Renal pelvis (tissue), 4 donors: ENCODE measurements around the gene TM4SF20. TPM values are rescaled to one million over a fixed set of nuclear protein-coding genes. Genes with fewer than 3 reads are reported as not detected.
"Not testable (repeated sequence)": the region's sequence is repeated elsewhere in the genome, so short reads cannot be mapped to it uniquely, and the experiment has no call there.

Source experiments
- DNase-seq: peaks from one replicate; pipeline ENCODE4 v3.0.0-alpha.2; 2013
- polyA plus RNA-seq, 3 donors: library from polyadenylated mRNA; unstranded; fragments of 120-200 nt; gene quantifications; one replicate each; pipeline ENCODE4 v1.2.1, GENCODE V29; 2013; ENCODE audit not compliant: insufficient read length in 3 of 3

Gene TM4SF20
- polyA plus RNA-seq, 3 donors = 0.11 to 0.16 (median 0.16) TPM

DNA sequence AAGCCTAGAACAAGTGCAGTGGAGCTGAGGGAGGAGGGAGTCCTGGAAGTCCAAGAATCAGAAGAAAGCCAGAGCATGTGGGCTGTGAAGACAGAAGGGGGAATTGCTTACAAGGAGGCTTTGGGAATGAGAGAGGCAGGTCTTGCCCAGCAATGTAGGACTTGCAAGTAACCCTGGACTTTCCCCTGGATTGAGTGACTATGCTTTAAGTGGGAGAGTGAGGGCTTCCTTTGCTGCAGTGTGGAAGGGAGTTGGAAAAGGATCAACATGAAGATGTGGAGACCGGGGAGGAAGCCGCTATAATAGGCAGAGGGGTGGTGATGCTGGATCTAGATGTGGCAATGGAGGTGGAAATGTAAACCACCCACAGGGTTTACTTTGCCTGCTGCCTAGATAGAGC is 22.4 kb upstream of the TM4SF20 start:
- no peak for DNase-seq

DNA sequence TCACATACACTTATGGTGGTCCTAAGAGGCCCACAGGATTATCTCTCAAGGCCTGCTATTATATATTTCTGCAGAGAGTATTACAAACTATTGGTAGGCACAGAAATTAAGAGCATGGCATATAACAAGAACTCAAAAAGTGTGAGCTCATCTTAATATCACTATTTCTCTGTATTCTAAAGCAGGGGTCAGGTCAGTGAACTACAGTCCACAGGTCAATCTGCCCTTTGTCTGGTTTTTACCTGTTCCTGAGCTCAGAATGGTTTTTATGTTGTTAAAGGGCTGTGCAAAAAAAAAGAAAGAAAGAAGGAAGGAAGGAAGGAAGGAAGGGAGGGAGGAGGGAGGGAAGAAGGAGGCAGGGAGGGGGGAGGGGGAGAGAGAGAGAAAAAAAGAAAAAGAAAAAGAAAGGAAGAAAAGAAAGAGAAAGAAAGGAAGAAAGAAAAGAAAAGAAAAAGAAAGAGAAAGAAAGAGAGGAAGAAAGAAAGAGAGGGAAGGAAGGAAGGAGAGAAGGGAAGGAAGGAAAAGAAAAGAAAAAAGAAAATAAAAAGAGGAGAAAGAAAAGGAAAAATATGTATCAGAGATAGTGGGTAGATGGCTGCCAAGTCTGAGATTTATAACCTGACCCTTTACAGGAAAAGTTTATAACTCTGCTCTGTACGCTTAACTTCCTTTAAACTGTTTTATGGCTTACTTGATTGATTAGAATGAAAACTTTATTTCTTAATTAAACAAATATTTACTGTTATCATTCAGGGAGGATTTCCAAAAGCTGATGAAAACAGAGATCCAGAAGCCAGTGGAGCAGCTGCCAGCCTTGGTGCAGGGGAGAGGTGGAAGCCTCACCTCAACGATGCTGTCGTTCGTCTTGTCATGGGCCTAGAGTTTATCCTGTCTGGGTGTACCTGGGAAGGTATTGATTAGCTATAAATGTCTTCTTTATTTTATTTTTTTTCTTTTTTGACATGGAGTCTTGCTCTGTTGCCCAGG is 19.9 kb upstream of the TM4SF20 start:
- no peak for DNase-seq

DNA sequence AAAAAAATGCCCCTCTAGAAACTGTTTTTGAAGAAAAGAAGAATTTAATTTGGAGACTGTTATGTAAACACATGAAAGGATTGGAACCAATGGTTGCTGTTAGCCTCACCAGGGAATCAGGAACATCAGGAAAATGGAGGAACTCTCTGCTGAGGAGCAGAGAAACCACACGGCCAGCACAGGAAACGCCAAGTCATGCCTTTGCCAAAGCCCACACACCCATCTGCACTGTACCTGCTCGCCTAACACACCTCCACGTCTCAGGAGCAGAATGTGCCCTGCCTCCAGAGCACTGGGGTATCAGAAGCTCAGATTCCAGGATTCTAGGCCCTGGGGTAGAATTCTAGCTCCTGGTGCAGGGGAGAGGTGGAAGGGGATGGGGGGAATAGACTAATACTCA is 18.5 kb upstream of the TM4SF20 start:
- DNase-seq = no peak

DNA sequence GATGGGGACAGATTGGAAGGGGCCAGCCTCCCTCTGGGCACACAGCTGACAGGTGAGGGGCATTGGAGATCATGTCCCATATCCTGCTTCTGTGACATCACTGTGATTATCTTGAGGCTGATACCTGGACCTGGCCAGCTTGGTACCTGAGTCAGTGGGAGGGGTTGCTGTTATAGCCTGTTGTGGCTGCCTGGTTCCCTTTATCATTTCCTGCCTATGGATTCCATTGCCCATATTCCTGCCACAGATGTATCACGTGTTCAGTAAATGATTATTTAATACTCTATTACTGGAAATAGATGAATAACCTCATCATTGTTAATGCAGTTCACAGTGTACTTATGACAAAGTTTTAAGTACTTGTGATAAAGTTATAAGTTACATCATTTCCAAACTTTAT is 16.4 kb upstream of the TM4SF20 start:
- no peak for DNase-seq

DNA sequence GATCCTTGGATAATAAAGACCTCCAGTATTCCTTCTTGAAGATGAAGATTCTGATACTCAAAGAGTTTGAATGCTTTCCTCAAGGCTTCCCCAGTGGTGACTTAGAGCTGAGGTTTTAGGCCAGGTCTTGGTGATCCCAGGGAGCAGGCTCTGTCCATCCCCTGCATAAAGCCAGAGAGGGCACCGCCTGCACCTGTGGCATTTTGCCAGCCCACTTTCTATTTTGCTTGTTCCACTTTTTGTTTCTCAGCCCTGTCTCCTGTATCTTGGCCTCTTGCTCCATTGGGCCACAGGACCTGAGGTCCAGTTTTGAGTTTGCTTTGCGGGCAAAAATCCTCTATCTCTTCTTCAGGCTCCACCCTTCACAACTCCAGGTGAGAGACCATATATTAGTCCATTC is 15.3 kb upstream of the TM4SF20 start:
- DNase-seq = no peak

DNA sequence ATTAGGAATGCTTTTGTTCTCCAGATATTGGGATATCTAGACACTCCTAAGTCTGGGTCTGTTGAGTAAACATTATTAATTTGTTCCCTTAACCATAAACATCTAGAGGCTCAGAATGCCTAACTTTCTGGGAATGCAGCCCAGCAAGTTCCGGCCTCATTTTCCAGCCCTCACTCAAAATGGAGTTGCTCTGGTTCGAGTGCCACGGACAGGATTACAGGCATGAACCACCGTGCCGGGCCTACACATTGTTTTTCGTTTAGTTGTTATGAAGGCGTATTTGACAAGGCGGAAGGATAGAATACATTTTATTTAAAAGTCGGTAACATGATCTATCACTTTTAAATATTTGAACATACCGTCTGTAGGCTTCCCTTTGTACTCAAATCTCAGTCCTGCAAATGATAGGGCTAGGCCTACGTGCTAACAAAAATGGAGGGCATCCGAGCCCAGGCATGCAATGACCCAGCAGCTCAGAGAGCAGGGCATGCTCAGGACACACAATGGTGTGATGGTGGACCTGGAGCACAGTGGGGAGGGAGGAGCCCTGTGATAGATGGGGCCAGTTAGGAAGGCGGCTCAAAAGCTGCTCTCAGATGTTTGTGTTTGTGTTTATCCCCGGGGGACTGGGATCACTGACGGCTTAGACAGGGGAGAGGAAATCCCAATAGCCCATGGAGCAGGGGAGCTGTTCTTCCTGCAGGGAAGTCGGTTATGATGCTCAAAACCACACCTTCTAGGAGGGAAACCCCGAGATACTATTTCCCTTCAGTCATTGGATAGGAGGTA is 11.6 kb upstream of the TM4SF20 start:
- no peak for DNase-seq

DNA sequence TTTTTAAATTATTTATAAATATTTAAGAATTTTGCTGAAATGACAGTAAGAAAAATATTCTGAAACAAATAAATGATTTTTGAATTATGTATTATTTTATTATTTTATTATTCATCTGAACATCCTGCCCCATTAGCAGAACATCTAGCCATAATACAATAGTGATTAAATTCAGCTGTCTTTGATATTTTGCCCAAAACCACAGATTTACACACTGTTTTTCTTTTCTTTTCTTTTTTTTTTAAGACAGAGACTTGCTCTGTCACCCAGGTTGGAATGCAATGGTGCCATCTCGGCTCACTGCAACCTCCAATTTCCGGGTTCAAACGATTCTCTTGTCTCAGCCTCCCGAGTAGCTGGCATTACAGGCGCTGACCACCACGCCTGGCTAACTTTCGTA is 10.6 kb upstream of the TM4SF20 start:
- DNase-seq = no peak

DNA sequence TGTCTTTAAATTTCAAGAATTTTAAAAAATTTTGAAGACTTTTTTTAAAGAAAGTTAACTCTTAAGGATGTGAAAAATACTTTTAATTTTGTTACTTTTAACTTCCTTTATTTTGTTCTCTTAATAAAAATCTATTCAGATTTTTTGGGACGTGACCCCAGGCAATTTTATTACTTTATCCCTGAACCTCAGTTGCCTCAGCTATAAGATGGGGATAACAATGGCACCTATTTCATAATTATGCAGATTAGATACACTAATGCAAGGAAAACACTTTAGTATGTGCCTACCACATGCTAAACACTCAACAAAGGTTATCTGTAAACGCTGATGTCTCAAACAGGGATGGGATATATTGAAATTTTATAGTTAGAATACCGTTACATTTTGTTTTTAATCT is 10.1 kb upstream of the TM4SF20 start:
- no peak for DNase-seq

DNA sequence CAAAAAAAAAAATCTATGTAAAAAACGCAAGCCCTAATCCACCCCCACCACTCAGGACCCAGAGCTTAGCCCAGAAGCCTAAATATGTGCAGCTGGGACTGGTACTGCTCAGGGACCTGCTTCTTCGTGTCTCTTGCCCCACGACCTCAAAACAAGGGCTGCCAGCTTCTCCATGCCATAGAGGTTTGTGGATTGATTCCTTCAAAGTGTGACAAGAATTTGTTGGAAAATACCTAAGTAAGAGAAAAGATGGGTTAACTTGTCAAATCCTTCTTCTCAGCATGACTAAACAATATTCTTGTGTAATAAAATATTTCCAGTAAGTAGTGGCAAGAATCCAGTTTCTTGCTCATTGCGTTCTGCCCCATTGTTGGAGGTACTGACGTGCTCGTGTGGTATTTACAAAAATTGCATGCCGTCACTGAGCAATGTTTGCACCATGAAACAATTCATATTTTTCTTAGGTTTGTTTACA is 9.5 kb upstream of the TM4SF20 start:
- DNase-seq = no peak

DNA sequence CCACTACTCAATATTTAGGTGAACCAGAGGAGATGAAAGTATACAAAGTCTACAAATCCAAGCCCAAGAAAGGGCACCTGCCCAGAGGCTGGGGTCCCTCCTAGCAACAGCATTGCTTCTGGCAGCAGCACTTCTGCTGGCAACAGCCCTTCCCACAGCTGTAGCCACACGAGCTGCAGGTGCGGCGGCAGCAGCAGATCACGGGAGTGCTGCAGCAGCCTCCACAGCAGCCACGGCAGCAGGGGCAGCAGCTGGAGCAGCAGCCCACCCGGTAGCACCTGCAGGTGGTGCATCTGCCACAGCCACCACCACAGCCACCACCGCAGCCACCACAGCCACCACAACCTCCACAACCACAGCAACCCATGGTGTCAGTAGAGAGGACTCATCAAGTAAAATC is 8.5 kb upstream of the TM4SF20 start, which contains the start of gene SCYGR1:
Gene SCYGR1 (minus strand): TSS at position 367 of the 400 bp plus-strand sequence. CDS start 0 bp downstream, at position 367.
- not testable (repeated sequence) for DNase-seq

DNA sequence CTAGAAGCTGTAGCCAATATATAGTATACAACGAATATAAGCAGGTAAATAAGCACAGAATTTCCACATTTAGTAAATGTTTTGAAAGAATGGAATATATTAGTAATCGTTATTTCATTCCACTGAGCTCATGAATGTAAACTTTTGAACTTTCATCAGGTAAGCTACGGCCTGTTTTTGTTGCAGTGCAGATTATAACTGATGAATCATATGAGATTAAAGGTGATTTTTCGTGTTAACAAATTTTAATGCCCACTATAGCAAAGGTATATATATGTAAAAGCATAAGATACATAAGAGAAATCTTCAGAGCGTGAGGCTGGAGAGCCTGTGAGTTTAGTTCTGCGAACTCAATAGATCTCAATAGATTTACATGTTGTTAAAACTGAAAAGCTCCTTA is 7.5 kb upstream of the TM4SF20 start:
- DNase-seq = no peak

DNA sequence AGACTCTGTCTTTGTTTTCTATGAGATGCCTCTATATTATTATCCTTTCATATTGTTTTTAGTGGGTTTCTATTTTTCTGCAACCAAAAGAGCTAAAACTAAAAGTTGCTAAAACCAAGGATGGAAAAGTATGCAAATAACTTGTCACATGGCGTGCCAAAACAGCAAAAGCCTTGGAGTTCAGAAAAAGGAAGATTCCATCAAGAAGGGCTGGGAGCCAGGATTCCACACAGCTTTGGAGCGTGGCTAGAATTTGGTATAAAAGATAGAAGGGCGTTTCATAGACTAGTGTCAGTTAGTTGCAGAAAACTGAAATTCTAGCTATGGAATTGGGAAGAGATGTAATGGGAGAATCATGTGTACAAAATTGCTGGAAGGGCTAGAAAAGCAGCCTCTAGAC is 4.6 kb upstream of the TM4SF20 start:
- DNase-seq = no peak

DNA sequence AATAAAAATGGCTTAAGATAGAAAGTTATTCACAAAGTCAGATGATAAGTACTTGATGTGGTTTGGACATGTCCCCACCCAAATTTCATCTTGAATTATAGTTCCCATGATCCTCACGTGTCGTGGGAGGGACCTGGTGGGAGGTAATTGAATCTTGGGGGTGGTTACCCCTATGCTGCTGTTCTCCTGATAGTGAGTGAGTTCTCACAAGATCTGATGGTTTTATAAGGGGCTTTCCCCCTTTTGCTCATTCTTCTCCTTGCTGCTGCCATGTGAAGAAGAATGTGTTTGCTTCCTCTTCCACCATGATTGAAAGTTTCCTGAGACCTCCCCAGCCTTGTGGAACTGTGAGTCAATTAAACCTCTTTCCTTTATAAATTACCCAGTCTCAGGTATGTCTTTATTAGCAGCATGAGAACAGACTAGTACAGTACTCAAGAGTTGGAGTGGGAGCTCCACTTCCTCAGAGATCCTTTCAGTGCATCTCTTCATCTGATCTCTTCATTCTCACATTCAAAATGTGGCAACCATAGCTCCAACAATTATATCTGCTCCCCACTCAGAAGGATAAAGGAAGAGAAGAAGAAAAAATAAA is 3.2 kb upstream of the TM4SF20 start:
- DNase-seq = not testable (repeated sequence)

DNA sequence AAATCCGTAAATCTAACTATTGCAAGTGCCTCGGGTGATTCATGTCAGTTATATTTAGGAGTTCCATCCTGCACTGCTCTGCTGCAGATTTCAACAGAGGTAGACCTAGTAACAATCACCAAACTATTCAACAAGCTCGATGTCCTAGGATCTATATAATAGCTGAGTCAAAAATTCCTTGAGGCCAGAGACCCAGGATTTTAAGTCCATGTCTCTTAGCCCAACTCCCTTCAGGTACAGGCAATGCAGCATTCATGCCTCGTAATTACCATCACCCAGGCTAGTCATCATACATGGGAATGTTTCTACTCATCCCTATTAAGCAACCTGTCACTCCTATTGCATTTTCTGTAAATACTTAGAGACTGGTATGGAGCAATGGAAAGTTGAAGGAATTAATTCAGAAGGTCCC is 729 bp downstream of the TM4SF20 start:
- DNase-seq = no peak

DNA sequence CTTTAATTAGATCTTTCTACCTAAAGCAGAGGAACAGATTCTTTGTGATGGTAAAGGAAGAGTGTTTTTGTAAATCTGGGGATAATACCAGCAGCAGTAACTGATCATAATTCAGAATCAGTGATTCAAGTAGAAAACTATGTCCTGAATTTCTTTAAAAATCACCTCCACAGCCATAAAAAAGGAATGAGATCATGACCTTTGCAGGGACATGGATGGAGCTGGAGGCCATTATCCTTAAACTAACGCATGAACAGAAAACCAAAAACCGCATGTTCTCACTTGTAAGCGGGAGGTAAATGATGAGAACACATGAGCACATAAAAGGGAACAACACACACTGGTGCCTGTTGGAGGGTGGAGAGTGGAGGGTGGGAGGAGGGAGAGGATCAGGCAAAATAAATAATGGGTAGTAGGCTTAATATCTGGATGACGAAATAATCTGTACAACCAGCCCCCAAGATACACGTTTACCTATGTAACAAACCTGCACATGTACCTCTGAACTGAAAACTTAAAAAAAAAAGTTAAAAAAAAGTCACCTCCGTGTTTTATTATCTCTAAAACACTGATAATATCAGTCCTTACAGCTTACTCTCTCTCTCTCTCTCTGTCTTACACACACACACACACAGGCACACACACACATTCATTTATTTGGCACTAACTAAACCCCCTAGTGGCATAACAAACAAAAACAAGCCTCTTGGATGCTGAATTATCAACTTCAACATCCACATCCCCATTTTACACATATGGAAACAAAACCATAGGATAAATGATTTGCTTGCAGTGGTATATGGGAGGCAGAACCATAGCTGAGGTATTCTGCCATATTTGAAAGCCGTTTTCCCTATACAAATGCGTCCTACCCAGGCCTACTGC is 1.4 kb downstream of the TM4SF20 start:
- DNase-seq = no peak

DNA sequence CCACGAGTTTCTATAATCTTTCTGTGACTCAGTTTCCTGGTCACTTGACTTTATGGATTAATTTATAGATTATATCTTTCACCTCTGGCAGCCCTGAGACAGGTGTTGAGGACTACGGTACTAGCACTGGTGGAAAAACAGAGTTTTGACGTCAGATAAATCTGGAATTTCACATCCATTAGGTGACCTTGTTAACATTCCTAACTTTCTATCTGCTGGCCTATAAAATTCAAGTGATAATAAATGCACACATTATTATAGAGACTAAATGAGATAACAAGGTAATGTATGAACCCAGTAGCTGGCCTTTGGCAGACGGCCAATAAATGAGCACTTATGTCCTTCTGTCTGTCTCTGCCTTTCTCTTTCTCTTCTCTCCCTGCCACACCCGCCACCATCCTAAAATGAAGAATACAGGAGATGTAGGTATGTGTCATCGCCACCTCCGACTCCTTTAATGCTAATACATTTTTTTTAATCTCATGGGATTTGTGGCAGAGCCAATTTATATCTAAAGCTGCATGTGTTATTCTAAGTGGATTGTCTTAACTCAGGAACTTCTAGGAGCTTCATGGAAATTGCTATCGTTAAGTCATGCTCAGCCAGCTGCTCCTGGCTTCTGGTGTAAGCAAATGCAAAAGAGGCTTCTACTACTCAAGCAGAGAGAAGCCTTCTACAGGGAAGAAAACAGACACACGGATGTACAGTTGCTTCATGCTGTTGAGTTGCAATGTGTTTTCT is 2.3 kb downstream of the TM4SF20 start:
- DNase-seq = no peak

DNA sequence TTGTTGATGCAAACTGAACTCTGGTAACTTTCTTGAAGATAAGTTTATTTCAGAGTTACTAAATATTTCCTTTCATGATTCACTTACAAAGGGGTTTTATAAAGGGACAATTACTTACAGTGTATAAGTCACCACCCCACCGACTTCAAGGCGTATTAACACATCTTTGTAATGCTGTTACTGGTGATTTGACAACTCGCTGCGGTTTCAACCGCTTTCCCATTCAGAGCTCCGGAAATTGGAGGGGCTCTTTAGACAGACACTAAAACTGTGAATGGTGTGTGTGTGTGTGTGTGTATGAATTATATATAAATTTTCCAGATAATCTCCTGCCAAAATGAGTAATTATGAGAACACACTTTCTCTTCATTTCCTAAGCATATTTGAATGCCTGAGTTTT is 4.9 kb downstream of the TM4SF20 start:
- DNase-seq = no peak

DNA sequence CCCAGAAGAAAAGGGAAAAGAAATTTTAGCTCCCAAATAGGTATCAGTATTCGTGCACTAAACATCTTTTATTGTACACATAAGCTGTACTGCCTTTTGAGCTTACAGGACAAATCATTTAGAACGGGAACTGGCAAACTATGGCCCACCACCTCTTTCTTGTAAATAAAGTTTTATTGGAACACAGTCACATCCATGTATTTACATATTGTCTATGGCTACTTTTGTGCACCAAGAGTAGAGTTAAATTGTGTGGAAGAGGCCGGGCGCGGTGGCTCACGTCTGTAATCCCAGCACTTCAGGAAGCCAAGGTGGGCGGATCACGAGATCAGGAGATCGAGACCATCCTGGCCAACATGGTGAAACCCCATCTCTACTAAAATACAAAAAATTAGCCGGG is 5.7 kb downstream of the TM4SF20 start:
- DNase-seq = no peak

DNA sequence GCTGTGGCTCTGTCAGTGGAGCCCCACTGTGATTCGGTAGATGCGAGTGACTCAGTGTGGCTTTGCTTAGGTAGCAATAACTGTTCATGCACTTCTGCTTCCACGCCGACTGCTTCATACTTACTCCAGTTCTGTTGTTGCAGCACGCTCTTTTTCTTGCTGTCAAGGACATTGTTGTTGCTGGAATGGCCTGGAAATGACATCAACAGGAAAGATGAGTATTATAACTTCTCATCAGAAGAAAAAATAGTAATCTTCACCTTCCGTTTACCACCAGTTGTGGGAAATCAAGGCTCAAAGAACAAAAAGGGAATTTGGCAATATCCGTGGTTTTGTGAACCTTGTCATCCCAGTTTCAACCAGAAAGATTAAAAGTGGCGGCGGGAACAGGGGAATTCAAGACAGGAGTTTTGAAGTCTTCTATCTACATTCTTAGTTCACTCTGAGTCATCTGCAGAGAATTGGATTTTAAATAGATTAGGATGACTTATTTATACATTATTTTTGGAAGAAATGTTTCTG is 8.3 kb downstream of the TM4SF20 start:
- no peak for DNase-seq

DNA sequence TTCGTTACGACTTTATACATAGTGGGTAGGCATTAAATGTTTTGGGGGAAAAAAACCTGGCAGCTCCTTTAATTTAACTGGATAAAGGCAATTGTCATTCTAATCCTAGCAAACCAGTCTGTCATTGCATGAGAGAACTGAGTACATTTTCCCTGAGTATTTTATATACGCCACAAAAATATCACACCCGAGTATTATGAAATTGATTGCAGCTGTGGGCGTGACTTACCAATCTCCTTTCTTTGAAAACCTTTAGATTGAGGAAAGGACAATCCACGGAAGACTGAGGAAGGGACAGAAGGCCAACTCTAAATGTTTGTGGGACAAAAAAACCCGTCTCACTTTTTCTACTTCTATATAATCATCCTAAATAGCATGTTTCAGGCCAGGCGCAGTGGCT is 9.0 kb downstream of the TM4SF20 start:
- no peak for DNase-seq
